Activated naive CD4-positive, alpha-beta T cell treated with anti-CD3 and anti-CD28 coated beads, Interleukin-2, amount 50 U/mL, for 16 hours (primary cell): ENCODE data around the gene ACVR2B.
A peak's percentile ranks its signal among the peaks of the same experiment; 100 is the strongest.

Source experiments
- DNase-seq: peaks from one replicate; pipeline ENCODE4 v3.0.0-alpha.2; 2020

Gene ACVR2B

DNA sequence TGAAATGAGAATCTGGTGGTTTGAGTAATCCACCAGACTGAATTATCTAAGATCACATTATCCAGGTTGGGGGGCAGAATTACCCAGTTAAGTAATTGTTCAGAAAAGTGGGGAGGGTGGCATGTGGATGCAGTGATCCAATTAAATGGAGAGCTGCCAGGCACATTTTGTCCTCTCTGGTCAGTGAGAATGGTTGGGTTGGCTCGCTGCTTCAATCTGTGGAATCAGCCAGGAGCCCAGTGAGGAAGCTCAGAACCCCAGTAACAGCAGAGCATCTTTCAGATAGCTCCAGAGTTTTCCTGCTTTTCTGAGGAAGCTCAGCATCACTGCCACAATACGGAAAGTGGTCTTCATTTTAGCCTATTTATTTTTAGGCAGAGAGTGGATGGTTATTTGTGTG lies 36.1 kb downstream of the ACVR2B start:
- DNase-seq, result no peak

DNA sequence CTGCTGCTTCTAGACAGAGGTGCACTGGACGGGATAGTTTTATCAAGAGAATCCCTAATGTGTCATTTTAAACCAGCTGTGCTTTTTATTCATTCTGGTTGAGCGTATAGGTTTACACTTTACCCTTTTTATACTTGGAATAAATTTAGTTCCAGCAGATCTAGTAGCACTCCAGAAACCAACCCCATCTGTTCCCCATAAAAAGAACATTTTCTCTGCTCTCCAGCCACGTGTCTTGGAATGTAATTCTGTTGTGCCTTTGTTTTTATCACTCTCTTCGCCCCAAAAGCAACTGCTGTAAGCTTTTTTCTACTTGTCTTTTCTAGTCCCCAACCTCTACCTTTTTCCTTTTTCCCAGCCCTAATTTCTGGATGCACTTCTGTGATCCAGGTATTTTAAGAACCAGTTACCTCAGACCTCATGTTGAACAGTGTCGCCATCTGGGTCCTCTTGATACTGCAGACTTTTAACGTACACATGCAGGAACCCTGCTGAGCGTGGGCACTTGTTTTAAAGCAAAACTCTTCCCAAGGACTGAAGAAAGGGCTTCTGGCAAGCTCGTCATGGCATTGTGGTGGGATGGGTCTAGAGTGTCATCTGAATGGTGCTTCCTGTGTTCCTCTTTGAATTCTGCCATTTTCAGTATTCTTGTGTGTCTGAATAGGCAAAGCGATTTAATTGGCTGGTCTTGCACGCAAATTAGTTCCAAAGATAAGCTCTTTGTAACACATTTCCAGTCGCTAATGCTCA lies 36.8 kb downstream of the ACVR2B start:
- no peak for DNase-seq

- DNase-seq, result no peak
Measured at GRCh38 chr3:38491215-38491614, 37.5 kb downstream of the ACVR2B start.

DNA sequence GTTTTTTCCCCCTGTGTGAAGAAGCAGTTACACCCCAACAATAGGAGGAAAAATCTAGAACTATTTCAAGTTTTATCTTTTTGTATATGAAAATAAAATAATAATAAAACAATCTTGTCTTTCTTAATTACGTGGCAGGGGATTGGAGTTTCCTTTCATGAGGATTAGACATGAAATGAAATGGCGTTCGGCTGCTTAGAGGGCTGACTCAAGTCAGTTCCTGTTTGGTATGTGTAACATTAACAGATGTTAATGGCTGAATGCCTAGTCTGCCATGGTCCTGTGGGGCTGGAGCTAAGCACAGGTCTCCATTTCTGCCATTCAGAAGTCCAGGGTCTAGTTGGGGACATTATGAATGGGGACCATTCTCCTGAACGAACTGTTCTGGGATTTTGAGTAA lies 39.3 kb downstream of the ACVR2B start:
- DNase-seq, result no peak

- peak; percentile 96 for DNase-seq
Measured at GRCh38 chr3:38496131-38496910, 42.6 kb downstream of the ACVR2B start, which contains the start of gene EXOG. TSS of gene EXOG (plus strand) at chr3:38496340. CDS start at chr3:38496368, 28 bp downstream.

- DNase-seq, result no peak
Measured at GRCh38 chr3:38497031-38497430, 43.3 kb downstream of the ACVR2B start.

DNA sequence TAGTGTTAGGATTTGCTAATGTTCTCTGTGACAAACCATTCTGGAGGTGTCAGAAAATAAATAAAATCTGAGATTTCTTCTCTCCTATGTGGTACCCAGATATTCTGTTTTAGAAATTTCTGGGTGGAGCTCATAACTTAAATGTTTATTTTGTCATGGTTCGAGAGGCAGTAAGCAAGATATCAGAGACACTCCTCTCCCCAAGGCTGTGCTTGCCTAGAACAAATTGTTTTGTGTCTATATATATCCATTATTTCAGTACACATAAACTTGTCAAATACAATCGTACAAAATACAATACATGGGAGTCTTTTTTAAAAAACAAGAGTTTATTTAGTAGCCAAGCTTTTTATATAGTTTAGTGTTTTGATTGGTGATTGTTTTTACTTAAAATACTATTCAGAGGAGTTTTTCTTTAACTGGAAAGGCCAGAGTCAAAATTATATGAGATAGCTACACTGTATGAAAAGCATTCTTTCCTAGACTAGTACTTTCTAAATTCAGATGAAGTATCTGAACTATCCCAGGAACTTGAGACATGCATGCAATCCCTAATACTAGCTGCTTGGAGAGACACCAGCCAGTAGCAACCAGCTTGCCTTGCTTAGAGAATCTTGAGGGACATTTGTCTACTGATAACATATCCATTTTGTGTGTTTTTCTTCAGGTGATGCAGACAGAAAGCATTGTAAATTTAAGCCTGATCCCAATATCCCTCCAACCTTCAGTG lies 47.2 kb downstream of the ACVR2B start:
- DNase-seq, result no peak

GRCh38 chr3:38507120-38507519 lies 53.4 kb downstream of the ACVR2B start:
- no peak for DNase-seq

DNA sequence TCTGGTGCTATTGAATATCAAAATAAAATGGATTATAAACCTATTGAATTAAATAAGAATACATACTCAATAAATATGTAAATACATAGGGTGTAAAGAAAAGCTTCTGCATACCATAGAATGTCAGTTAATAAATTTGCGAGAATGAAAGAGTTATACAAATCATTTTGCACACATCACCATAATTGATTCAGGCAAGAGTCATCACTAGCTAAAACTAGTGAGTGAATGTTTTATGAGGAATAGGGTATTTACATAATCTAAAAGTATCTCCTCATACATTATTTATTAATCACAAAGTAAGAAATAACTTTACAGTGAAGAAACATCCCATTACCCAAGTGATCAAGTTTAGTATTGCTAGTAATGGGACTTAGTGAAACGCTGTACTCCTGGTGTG lies 56.0 kb downstream of the ACVR2B start:
- no peak for DNase-seq

- no peak for DNase-seq
Measured at GRCh38 chr3:38510631-38511030, 56.9 kb downstream of the ACVR2B start.

- no peak for DNase-seq
Measured at GRCh38 chr3:38511546-38511945, 57.9 kb downstream of the ACVR2B start.

- no peak for DNase-seq
Measured at GRCh38 chr3:38515367-38515766, 61.7 kb downstream of the ACVR2B start.

DNA sequence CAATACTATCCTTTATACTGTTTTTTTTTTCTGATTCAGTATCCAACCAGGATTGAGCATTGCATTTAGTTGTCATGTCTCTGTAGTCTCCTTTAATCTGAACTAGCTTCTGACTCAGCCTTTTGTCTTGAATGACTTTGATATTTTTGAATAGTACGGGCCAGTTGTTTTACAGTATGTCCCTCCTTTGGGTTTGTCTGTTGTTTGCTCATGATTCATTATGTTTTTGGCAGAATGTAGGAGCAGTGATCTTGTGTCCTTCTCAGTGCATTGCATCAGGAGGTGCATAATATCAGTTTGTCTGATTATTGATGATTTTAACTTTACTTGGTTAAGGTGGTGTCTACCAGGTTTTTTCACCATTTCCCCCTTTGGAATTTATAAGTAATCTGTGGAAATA lies 63.0 kb downstream of the ACVR2B start:
- DNase-seq, result no peak

- no peak for DNase-seq
Measured at GRCh38 chr3:38519000-38519399, 65.3 kb downstream of the ACVR2B start.

- DNase-seq, result no peak
Measured at GRCh38 chr3:38519651-38520050, 66.0 kb downstream of the ACVR2B start.

DNA sequence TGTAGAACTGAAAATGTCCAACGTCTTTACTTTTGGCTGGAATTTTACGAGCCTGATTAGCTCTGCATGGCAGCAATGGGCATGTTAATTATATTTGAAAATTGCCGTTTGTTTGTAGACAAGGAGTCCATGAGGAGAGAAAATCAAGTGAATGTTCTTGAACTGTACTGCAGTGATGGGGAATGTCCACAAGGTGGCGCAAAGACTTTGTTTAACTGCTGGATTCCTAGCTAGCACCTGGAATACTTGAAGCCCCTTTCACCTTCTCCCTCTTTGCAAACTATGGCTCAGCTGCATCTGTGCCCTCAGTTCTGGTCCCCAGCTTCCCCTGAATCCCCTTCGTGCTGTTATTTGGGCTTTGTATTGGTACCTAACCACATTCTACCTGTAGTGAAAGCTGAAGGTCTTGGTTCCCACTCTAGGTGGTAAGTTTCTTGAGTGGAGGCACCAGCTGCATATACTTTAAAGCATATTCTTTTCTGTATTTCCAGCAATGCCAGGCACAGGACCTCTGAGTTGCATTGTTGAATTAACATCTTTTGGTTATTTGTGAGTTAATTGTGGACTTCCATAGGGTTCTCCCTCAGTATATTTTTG lies 67.8 kb downstream of the ACVR2B start:
- DNase-seq, result peak; percentile 54

- DNase-seq, result no peak
Measured at GRCh38 chr3:38522002-38522401, 68.3 kb downstream of the ACVR2B start.

DNA sequence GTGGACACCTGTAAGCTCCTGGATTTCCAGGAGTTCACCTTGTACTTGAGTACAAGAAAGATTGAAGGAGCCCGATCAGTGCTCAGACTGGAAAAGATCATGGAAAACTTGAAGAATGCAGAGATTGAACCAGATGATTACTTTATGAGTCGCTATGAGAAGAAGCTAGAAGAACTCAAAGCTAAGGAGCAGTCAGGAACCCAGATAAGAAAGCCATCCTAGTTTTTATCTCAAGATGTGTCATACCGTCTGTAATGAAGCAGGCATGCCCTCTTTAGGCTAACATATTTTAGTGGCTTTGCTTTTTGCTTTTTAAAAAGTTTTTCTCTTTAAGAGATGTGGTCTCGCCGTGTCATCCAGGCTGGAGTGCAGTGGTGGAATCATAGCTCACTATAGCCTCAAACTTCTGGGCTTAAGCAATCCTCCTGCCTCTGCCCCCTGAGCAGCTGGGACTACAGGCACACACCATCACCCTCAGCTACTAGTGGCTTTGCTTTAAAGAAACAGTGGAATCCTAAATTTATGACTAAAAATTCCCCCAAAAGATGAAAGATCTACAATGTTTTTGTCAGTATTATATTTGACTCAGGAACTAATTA lies 70.5 kb downstream of the ACVR2B start:
- DNase-seq, result no peak

DNA sequence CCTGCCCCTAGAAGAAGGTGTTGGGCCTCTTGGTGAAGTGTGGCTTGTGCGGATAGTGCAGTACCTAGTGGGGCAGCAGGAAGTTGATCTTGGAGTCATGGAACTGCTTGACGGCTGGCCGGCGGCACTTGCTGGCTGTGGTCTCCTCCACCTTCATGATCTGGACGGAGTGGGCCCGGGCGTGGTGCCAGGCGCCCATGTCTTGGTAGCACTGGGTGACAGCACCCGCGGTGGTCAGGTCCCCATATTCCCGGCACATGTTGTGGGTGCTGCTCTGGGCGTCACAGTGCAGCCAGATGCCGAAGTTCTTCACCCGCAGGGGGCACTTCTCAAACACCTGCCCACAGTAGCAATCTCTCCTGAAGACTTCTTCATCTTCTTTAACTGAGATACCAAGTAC lies 73.1 kb downstream of the ACVR2B start:
- no peak for DNase-seq

GRCh38 chr3:38528457-38528856 lies 74.8 kb downstream of the ACVR2B start:
- no peak for DNase-seq

DNA sequence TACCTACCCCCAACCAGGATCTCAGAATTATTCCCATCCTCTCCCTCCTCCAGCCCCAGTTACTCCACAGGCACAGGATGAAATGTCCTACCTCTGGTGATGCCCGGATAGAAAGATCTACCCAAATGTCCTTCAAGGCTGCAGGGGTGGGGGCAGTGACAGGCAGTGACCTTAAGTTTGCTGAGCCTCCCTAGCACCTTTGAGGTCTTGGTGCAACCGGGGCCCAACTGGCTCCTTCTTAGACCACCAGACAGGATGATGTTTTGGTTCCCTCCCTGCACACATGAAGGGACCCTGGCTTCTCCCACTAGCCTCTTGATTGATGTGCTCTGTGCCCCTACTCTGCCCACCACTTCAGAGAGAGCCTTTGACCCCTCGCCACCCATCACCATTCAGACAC lies 78.8 kb downstream of the ACVR2B start:
- DNase-seq, result no peak

DNA sequence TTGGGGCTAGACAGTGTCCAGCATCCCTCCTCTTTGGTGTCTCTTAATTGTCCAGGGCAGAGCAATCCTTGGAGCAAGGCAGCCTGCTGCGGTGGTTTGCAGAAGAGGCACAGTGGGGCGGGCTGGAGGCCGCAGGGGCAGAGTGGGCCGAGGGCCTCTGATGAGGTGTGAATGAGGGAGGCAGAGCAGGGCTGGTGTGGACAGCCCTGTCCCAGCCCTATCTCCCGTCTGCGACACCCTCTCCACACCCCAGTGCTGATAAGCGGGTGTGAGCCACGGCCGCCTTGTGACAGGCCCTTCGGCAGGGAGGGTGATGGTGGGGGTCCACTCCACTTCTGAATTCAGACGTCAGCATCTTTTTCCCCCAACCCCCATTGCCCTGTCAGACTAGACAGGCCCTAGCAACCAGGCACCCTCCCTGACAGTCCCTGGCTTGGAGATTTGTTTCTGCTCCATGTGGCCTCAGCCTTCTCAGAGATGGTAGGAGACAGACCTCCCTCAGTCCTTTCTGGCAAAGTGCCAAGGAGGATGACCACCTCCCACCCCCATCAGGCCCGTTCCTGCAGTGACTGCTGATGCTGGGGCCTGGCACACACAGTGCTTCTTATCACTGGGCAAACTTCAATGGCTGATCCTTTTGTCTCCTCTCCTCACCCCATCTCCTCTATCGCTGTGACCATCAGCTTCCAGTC lies 79.7 kb downstream of the ACVR2B start:
- no peak for DNase-seq
